Mesenchymal stem cell (in vitro differentiated cells and primary cell): ENCODE results near the gene TBC1D17. TPM values are rescaled to one million over a fixed set of nuclear protein-coding genes. Genes with fewer than 3 reads are reported as not detected.
A peak's percentile ranks its signal among the peaks of the same experiment; 100 is the strongest.

Experiments
- DNase-seq: peaks from one replicate; pipeline ENCODE4 v3.0.0-alpha.2; 2013
- H2AFZ ChIP-seq: one replicate; pipeline ENCODE4 v1.6.1; 2013; ENCODE audit warnings: low read depth, mild to moderate bottlenecking, control low read depth, inconsistent platforms, low read length, moderate library complexity
- H2AK5ac ChIP-seq: 2 replicates; pipeline ENCODE4 v1.6.1; 2013; ENCODE audit warnings: low read length, moderate library complexity, mild to moderate bottlenecking, inconsistent platforms; ENCODE audit not compliant: severe bottlenecking
- H2BK120ac ChIP-seq: one replicate; pipeline ENCODE4 v1.6.1; 2013; ENCODE audit warnings: low read depth, mild to moderate bottlenecking, inconsistent platforms, low read length, moderate library complexity
- H2BK12ac ChIP-seq, 2 experiments: one replicate each; pipeline ENCODE4 v1.6.1; 2013; ENCODE audit warnings: inconsistent platforms in 2 of 2, low read length in 2 of 2, mild to moderate bottlenecking in 2 of 2, moderate library complexity in 2 of 2, control low read depth in 1 of 2
- H2BK15ac ChIP-seq: one replicate; pipeline ENCODE4 v1.6.1; 2013; ENCODE audit warnings: mild to moderate bottlenecking, low read depth, inconsistent platforms; ENCODE audit not compliant: poor library complexity, severe bottlenecking
- H2BK5ac ChIP-seq: 2 replicates; pipeline ENCODE4 v1.6.1; 2013; ENCODE audit warnings: low read depth, mild to moderate bottlenecking, low read length, control low read depth, inconsistent platforms; ENCODE audit not compliant: poor library complexity, severe bottlenecking
- H3K14ac ChIP-seq, 2 experiments: one replicate each; pipeline ENCODE4 v1.6.1; 2013; ENCODE audit warnings: inconsistent platforms in 2 of 2, low read length in 2 of 2, control low read depth in 1 of 2, mild to moderate bottlenecking in 1 of 2, moderate library complexity in 1 of 2
- H3K18ac ChIP-seq, 2 experiments: one replicate each; pipeline ENCODE4 v1.6.1; 2013; ENCODE audit warnings: inconsistent platforms in 2 of 2, low read length in 2 of 2, control low read depth in 1 of 2, low read depth in 1 of 2, mild to moderate bottlenecking in 1 of 2
- H3K23ac ChIP-seq, 2 experiments: one replicate each; pipeline ENCODE4 v1.6.1; 2013; ENCODE audit warnings: inconsistent platforms in 2 of 2, low read length in 2 of 2, mild to moderate bottlenecking in 2 of 2, moderate library complexity in 2 of 2, control low read depth in 1 of 2
- H3K27ac ChIP-seq: 2 replicates; pipeline ENCODE4 v1.5.1; 2013; ENCODE audit warnings: mild to moderate bottlenecking, moderate library complexity, low read length, control low read depth, inconsistent platforms; ENCODE audit not compliant: poor library complexity, severe bottlenecking
- H3K27me3 ChIP-seq, 2 experiments: 2 replicates each; pipeline versions ENCODE4 v1.6.1 to v1.7.0; 2013; ENCODE audit warnings: low read length in 2 of 2, mild to moderate bottlenecking in 2 of 2, moderate library complexity in 2 of 2, control low read depth in 1 of 2, inconsistent platforms in 1 of 2; ENCODE audit not compliant: control insufficient read depth in 1 of 2, insufficient read depth in 1 of 2
- H3K36me3 ChIP-seq, 2 experiments: 2 replicates each; pipeline versions ENCODE4 v1.6.1 to v1.7.0; 2013; ENCODE audit warnings: low read length in 2 of 2, control low read depth in 1 of 2, inconsistent platforms in 1 of 2, low read depth in 1 of 2, mild to moderate bottlenecking in 1 of 2; ENCODE audit not compliant: insufficient read depth in 2 of 2, control insufficient read depth in 1 of 2
- H3K4ac ChIP-seq, 2 experiments: one replicate each; pipeline ENCODE4 v1.6.1; 2013; ENCODE audit warnings: inconsistent platforms in 2 of 2, low read length in 2 of 2, mild to moderate bottlenecking in 2 of 2, moderate library complexity in 2 of 2, control low read depth in 1 of 2, low read depth in 1 of 2
- H3K4me1 ChIP-seq: 2 replicates; pipeline ENCODE4 v1.6.1; 2013; ENCODE audit warnings: low read depth, low read length, control low read depth; ENCODE audit not compliant: control insufficient read depth, insufficient read depth
- H3K4me2 ChIP-seq: 2 replicates; pipeline ENCODE4 v1.6.1; 2013; ENCODE audit warnings: low read length, mild to moderate bottlenecking, inconsistent platforms; ENCODE audit not compliant: poor library complexity, severe bottlenecking
- H3K4me3 ChIP-seq, 2 experiments: 2 replicates each; pipeline versions ENCODE4 v1.5.1 to v1.7.0; 2013; ENCODE audit warnings: low read length in 2 of 2, mild to moderate bottlenecking in 2 of 2, control low read depth in 1 of 2, low read depth in 1 of 2; ENCODE audit not compliant: insufficient read depth in 1 of 2
- H3K79me1 ChIP-seq: replicated peaks from 2 replicates; pipeline ENCODE4 v1.6.1; 2013; ENCODE audit warnings: mild to moderate bottlenecking, control low read depth, low read length, inconsistent platforms; ENCODE audit not compliant: poor library complexity, severe bottlenecking
- H3K9ac ChIP-seq: 2 replicates; pipeline ENCODE4 v1.7.0; 2013; ENCODE audit warnings: mild to moderate bottlenecking, low read length, moderate library complexity
- H3K9me3 ChIP-seq: 2 replicates; pipeline ENCODE4 v1.7.0; 2013; ENCODE audit warnings: mild to moderate bottlenecking, low read length; ENCODE audit not compliant: control insufficient read depth
- H4K8ac ChIP-seq: one replicate; pipeline ENCODE4 v1.6.1; 2013; ENCODE audit warnings: inconsistent platforms, mild to moderate bottlenecking, low read length, moderate library complexity
- H4K91ac ChIP-seq: one replicate; pipeline ENCODE4 v1.6.1; 2013; ENCODE audit warnings: mild to moderate bottlenecking, low read length, inconsistent platforms
- WGBS: methylation state at CpG from one replicate; pipeline ENCODE4 v1.1.7; 2013; ENCODE audit warnings: mixed read lengths; 5-methylcytosine and 5-hydroxymethylcytosine counted together
- small RNA-seq: library from polyadenylated mRNA; stranded (forward); fragments of <200 nt; extraction: miRNeasy Mini kit (QIAGEN cat#:217004); gene quantifications from one replicate; pipeline ENCODE3, GENCODE V24; 2013; ENCODE audit warnings: low read depth

The TBC1D17 gene

GRCh38 chr19:49937750-49938381 is 60.4 kb downstream of the TBC1D17 start:
- Histone ChIP-seq H3K36me3 (peaks cover 7 to 10% of the 10 kb centered on the region in 2 experiments), H3K14ac (no peak overlapping the region), H3K27me3 (peaks cover 0 to 32% of the 10 kb centered on the region in 2 experiments), H2AK5ac (no peak overlapping the region), H2BK12ac (no peak overlapping the region), H3K79me1 (peaks cover 5% of the 10 kb centered on the region), H3K23ac (peak overlapping the region in 1 of 2 experiments; percentile 23), H2BK120ac (no peak overlapping the region), H2BK5ac (no peak overlapping the region), H3K4me1 (peaks cover 8% of the 10 kb centered on the region), H3K4ac (no peak overlapping the region), H3K4me3 (peak overlapping the region in 1 of 2 experiments; percentile 67), H3K9me3 (no peaks in the 10 kb centered on the region), H3K4me2 (peak overlapping the region; percentile 69), H4K91ac (no peak overlapping the region), H4K8ac (no peak overlapping the region), H3K9ac (peak overlapping the region; percentile 65), H2AFZ (peak overlapping the region; percentile 61), H3K27ac (no peak overlapping the region), H3K18ac (no peak overlapping the region), H2BK15ac (no peak overlapping the region)
- 26% methylated on average over 35 of the region's 35 CpGs for WGBS
- peak; percentile 66 for DNase-seq

Small RNA genes within 50 kb of the gene (small RNA-seq; reads per million reads assigned to genes)
- gene MIR4749: not detected
